Left lobe of liver (tissue), 2 donors: ENCODE results near the gene VCAM1. TPM values are rescaled to one million over a fixed set of nuclear protein-coding genes. Genes with fewer than 3 reads are reported as not detected.
"Not testable (repeated sequence)": the region's sequence is repeated elsewhere in the genome, so short reads cannot be mapped to it uniquely, and the experiment has no call there.

ENCODE experiments used
- ATAC-seq: fragments of 200-7000 bp; cut with Tn5 transposase; one replicate; pipeline ENCODE4 v1.9.1; 2020; ENCODE audit warnings: mild to moderate bottlenecking, moderate library complexity
- DNase-seq: peaks from one replicate; pipeline ENCODE4 v3.0.0-alpha.2; 2020; ENCODE audit warnings: low spot score
- total RNA-seq: library from RNA; stranded (reverse); gene quantifications from one replicate; pipeline ENCODE4 v1.2.1, GENCODE V29; 2021
- donor health status: DM: no; HTN: no; CAD: no; lungs with moderate emphysema.
- donor health status: DM: no; HTN: yes; CAD: no.

Gene VCAM1
- total RNA-seq, 1 donor from 2014 or later: 8.9 TPM

DNA sequence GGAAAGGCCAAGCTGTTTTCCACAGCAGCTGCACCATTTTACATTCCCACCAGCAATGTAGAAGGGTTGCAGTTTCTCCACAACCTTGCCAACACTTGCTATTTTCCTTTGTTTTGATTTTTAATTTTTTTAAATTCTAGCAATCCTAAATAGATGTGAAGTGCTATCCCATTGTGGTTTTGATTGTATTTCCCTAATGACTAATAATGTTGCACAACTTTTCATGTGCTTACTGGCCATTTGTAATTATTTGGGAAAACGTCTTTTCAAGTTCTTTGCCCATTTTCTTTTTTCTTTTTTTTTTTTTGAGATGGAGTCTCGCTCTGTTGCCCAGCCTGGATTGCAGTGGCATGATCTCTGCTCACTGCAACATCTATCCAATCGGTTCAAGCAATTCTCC lies 53.9 kb downstream of the VCAM1 start:
- no peak for ATAC-seq
- no peak for DNase-seq

DNA sequence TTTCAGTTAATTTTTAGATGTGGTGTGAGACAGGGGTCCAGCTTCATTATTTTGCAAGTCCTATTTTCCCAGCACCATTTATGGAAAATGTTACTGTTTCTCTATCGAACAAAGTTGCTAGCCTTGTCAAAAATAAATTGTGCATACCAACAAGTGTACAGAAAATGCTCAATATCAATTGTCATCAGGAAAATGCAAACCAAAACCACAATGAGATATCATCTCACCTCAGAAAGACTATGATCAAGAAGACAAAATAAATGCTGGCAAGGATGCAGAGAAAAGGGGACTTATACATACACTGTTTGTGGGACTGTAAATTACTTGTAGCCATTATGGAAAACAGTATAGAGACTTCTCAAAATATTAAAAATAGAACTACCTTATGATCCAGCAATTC lies 54.8 kb downstream of the VCAM1 start:
- ATAC-seq (no peak), DNase-seq (no peak)

DNA sequence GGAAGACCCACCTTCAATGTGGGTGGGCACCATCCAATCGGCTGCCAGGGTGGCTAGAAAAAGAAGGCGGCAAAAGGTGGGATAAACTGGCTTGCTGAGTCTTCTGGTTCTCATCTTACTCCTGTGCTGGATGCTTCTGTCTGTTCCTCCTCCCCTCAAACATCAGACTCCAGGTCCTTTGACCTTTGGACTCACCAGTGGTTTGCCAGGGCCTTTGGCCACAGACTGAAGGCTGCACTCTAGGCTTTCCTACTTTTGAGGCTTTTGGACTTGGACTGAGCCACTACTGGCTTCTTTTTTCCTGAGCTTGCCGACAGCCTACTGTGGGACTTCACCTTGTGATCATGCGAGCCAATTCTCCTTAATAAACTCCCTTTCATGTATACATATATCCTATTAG lies 55.9 kb downstream of the VCAM1 start:
- no peak for DNase-seq
- ATAC-seq: peak; percentile 84

DNA sequence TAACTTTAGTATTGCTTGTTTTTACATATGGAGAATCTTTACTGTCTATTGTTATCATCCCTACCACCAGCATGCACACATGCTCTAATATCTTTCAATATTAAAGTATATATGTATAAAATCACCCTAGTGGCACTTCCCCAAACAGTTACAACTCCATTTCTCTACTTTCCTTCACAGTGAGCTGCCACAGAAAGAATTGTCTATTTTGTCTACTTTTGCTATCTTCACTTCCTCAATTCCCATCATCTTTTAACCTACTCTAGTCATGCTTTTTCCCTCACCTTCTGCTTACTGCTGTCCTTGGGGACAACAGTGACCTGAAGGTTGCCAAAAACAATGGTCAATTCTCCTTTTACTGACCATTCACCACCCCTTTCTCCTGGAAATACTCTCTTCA lies 59.2 kb downstream of the VCAM1 start:
- ATAC-seq (no peak), DNase-seq (no peak)

DNA sequence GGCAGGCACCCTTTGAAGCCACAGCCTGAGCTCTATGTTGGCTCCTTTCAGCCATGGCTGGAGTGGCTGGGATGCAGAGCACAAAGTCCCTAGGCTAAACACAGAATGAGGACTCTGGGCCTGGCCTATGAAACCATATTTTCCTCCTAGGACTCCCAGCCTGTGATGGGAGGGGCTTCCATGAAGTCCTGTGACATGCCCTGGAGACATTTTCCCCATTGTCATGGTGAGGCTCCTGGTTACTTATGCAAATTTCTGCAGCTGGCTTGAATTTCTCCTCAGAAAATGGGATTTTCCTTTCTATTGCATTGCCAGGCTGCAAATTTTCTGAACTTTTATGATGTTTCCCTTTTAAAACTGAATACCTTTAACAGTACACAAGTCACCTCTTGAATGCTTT lies 61.3 kb downstream of the VCAM1 start:
- ATAC-seq (no peak), DNase-seq (no peak)

DNA sequence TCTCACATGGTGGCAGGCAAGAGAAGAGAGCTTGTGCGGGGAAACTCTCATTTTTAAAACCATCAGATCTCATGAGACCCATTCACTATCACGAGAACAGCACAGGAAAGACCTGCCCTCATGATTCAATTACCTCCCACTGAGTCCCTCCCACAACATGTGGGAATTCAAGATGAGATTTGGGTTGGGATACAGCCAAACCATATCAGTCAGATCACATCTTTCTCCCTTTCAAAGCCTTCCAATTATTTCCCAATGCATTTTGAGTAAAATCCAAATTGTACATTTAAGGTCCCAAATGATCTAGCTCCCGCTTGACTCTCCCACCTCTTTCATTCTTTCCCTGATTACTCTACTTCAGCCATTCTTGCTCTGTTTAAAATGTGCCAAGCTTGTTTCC lies 62.2 kb downstream of the VCAM1 start:
- DNase-seq, ATAC-seq: not testable (repeated sequence)

DNA sequence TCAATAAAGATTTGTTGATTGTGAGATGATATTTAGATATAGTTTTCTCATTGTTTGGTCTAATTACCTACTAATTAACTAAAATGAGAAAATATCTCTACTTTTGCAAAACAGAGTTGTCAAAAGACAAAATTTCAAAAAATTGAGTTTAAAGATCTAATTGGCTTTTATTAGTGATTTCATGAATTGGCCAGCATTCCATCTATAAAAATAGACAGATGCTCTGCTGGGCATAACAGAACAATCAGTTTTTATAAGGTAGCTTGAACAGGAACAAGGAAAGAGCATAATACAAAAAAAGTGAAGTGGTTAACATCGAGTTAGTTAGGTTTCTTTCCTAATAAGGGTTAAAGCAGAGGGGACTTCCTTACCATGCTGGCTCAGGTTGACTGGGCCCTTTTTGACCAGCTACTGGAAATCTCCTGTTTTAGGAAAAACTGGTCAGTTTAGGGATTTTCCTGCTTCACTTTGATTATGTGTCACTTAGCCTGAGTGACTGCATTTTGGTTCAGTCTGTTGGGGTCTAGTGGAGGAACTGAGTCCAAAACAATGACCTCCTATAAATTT lies 63.0 kb downstream of the VCAM1 start:
- ATAC-seq (no peak), DNase-seq (no peak)

DNA sequence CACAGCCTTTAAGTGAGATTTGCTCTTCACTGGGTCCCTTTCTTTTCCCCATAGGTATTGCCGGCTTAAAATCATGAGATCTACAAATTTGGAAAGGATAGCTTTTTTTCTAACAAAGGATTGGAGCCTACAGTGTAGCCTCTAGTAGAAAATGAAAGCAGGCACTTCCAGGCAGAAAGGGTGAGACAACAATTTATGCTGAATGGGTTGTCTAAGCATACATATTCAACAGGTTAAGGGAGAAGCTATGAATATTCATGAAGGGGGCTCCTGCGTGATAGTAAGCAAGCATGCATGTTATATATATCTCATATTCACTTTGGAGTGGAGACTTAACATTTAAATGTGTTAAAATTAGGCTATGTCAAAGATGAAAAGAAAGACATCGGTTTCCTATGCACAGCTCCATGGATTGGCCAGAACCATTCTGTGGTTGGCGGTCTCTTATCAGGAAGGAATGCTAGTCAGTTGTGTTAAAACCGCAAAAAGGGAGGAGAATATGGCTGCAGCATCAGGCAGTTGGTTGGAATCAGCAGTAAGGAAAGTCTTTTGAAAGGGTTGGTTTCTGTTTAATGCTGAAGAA lies 66.0 kb downstream of the VCAM1 start:
- ATAC-seq (no peak), DNase-seq (no peak)

DNA sequence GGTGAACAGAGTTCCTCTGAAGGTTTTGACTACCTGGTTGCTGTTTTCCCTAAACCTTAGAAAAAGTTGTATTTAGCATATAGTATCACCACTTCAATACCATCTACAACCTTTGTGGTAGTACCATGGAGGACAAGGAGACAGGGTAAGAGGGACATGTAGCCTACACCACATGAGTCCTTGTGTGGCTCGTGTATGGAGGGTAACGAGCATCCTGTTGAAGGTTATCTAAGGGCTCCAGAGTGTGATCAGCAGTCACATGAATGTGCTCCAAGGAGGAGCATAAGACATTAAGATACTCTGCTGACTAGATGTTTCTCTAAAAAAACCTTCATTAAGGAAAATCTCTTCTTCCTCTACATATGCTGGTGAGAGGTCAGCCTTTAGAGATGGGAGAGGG lies 67.3 kb downstream of the VCAM1 start:
- DNase-seq (no peak), ATAC-seq (peak; percentile 17)

Other genes starting within 250 kb of the VCAM1 start
- gene GPR88, start 181.6 kb upstream of the VCAM1 start, total RNA-seq: 1.3 TPM
- 7.4 TPM for gene EXTL2, start 175.1 kb downstream of the VCAM1 start, total RNA-seq
- 20.1 TPM for gene SLC30A7, start 176.3 kb downstream of the VCAM1 start, total RNA-seq